Endodermal cell (in vitro differentiated cells): ENCODE results near the gene TMC8. TPM values are rescaled to one million over a fixed set of nuclear protein-coding genes. Genes with fewer than 3 reads are reported as not detected.

Source experiments
- DNase-seq: peaks from one replicate; pipeline ENCODE4 v3.0.0-alpha.2; 2017
- H3K27ac ChIP-seq: 2 replicates; pipeline ENCODE4 v1.5.1; 2013; ENCODE audit warnings: mild to moderate bottlenecking, low read depth, low read length, moderate library complexity
- H3K27me3 ChIP-seq: 2 replicates; pipeline ENCODE4 v1.6.1; 2013; ENCODE audit warnings: mild to moderate bottlenecking, low read length, moderate library complexity; ENCODE audit not compliant: insufficient read depth, control insufficient read depth, poor library complexity, severe bottlenecking
- H3K36me3 ChIP-seq: 2 replicates; pipeline ENCODE4 v1.7.0; 2013; ENCODE audit warnings: mild to moderate bottlenecking, low read length, moderate library complexity; ENCODE audit not compliant: control insufficient read depth, insufficient read depth
- H3K4me1 ChIP-seq: one replicate; pipeline ENCODE4 v1.7.0; 2013; ENCODE audit warnings: low read length; ENCODE audit not compliant: control insufficient read depth, insufficient read depth
- H3K4me3 ChIP-seq: 2 replicates; pipeline ENCODE4 v1.5.1; 2013; ENCODE audit warnings: mild to moderate bottlenecking, low read length, moderate library complexity
- H3K9ac ChIP-seq: 2 replicates; pipeline ENCODE4 v1.6.1; 2013; ENCODE audit warnings: mild to moderate bottlenecking, low read length, moderate library complexity; ENCODE audit not compliant: poor library complexity, severe bottlenecking; ENCODE audit errors: extremely low read depth
- H3K9me3 ChIP-seq: 2 replicates; pipeline ENCODE4 v1.6.1; 2013; ENCODE audit warnings: mild to moderate bottlenecking, low read length, moderate library complexity; ENCODE audit not compliant: control insufficient read depth
- H3K27ac Mint-ChIP-seq: 2 replicates; pipeline ENCODE4 v1.8.0; 2020; ENCODE audit warnings: mixed read lengths
- H3K27me3 Mint-ChIP-seq: 2 replicates; pipeline ENCODE4 v1.8.0; 2021; ENCODE audit warnings: mild to moderate bottlenecking, mixed read lengths; ENCODE audit not compliant: insufficient read depth
- H3K36me3 Mint-ChIP-seq: 2 replicates; pipeline ENCODE4 v1.8.0; 2020; ENCODE audit warnings: low read depth, mixed read lengths
- H3K4me1 Mint-ChIP-seq: 2 replicates; pipeline ENCODE4 v1.8.0; 2020; ENCODE audit warnings: mixed read lengths
- H3K4me3 Mint-ChIP-seq: 2 replicates; pipeline ENCODE4 v1.8.0; 2020; ENCODE audit warnings: mild to moderate bottlenecking, moderate library complexity, mixed read lengths
- H3K9me3 Mint-ChIP-seq: 2 replicates; pipeline ENCODE4 v1.8.0; 2020; ENCODE audit warnings: mild to moderate bottlenecking, mixed read lengths
- WGBS, 2 experiments: methylation state at CpG; one replicate each; pipeline versions ENCODE4 v1.1.5 to v1.1.7; 2013; ENCODE audit warnings: missing lambda C conversion rate in 2 of 2, mixed read lengths in 1 of 2; ENCODE audit not compliant: insufficient coverage in 1 of 2, insufficient read length in 1 of 2; 5-methylcytosine and 5-hydroxymethylcytosine counted together
- total RNA-seq, 2 donors: library from RNA; stranded (reverse); fragmentation: NEBNext Ultra II Directional in 1 of 2; extraction: Animal tissue kit (Norgen Biotek cat#: 25700) in 1 of 2; gene quantifications; 2 replicates in 1 of 2; 3 replicates in 1 of 2; pipeline ENCODE4 v1.2.1, GENCODE V29; 2021
- TF ChIP-seq, protein P1 (sequence below): fragments of 200-600 bp; sonication (generic); conservative IDR thresholded peaks from 2 replicates; pipeline ENCODE4 v1.5.0; 2021; ENCODE audit warnings: antibody characterized with exemption, mild to moderate bottlenecking

The TMC8 gene
- total RNA-seq, 2 donors from 2014 or later, result 0.90 to 3.0 TPM

DNA sequence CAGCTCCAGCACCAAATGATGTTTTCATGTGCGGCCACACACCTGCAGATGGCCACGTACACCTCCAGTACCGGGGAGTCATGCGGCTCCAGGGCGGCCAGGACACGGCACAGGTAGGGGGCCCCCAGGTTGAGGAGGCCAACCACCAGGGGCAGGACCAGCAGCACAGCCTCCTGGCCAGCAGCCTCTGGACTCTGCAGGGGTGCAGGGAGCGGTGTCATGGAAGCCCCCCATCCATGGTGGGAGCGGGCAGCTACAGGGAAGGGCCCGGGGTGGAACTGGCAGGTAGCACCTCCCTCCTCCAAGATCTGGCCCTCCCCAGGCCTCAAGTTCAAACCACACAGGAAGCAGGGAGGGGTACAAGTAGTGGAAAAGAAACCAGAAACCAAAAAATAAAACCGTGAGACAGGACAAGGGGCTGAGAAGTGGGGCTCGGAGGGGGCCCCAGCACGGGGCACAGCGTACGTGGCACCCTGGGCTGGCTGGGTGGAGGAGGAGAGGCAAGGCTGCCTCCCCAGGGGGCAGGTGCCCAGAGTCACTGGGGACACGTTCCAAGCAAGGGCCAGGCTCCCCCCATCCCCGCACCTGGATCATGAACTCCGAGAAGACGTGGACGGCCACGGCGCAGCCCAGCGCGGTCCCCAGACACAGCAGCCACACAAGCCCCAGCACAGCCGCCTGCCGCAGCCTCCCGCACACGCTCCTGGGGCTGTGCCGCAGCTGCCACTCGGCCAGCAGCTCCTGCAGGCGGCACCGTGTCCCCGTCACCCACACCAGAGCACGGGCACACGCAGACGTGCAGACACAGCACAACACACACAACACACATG is 9.4 kb upstream of the TMC8 start:
- TF ChIP-seq, protein P1, sequence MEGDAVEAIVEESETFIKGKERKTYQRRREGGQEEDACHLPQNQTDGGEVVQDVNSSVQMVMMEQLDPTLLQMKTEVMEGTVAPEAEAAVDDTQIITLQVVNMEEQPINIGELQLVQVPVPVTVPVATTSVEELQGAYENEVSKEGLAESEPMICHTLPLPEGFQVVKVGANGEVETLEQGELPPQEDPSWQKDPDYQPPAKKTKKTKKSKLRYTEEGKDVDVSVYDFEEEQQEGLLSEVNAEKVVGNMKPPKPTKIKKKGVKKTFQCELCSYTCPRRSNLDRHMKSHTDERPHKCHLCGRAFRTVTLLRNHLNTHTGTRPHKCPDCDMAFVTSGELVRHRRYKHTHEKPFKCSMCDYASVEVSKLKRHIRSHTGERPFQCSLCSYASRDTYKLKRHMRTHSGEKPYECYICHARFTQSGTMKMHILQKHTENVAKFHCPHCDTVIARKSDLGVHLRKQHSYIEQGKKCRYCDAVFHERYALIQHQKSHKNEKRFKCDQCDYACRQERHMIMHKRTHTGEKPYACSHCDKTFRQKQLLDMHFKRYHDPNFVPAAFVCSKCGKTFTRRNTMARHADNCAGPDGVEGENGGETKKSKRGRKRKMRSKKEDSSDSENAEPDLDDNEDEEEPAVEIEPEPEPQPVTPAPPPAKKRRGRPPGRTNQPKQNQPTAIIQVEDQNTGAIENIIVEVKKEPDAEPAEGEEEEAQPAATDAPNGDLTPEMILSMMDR, result no peak
- no peak overlapping the region for H3K27ac ChIP-seq
- H3K9me3 Mint-ChIP-seq, result no peaks in the 10 kb centered on the region
- no peaks in the 10 kb centered on the region for H3K27me3 ChIP-seq
- H3K4me3 ChIP-seq, result no peak overlapping the region
- no peaks in the 10 kb centered on the region for H3K27me3 Mint-ChIP-seq
- H3K9ac ChIP-seq, result no peak overlapping the region
- H3K36me3 ChIP-seq, result peaks cover 18% of the 10 kb centered on the region
- H3K4me1 Mint-ChIP-seq, result no peaks in the 10 kb centered on the region
- H3K4me1 ChIP-seq, result no peaks in the 10 kb centered on the region
- 91 to 93% methylated on average over 26 to 35 of the region's 35 CpGs for WGBS, 2 experiments
- no peak overlapping the region for H3K4me3 Mint-ChIP-seq
- DNase-seq, result no peak
- peaks cover 32% of the 10 kb centered on the region for H3K36me3 Mint-ChIP-seq
- no peaks in the 10 kb centered on the region for H3K9me3 ChIP-seq
- H3K27ac Mint-ChIP-seq, result no peak overlapping the region

DNA sequence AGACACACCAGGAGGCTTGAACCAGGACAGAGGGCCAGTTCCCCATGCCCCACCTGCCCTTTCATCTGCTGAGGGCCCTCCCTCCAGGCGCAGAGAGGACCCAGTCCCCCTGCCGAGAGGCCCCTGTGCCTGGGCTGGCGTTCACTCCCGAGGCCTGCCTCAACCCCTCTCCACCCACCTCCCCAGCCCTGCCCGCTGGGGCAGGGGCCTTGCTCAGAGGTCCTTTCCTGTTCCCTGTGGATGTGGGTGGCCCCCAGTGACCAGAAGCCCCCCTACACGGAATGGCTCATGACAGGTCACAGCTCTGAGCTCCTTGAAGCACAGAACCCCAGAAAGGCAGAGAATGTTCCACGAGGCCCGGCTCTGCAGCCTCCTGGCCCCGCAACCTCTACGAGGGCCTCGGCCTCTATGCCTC is 8.8 kb upstream of the TMC8 start:
- Mint-ChIP-seq H3K36me3 (peaks cover 32% of the 10 kb centered on the region), H3K27ac (no peak overlapping the region), H3K9me3 (no peaks in the 10 kb centered on the region), H3K27me3 (no peaks in the 10 kb centered on the region), H3K4me3 (no peak overlapping the region), H3K4me1 (no peaks in the 10 kb centered on the region)
- H3K36me3 ChIP-seq, result peaks cover 18% of the 10 kb centered on the region
- no peaks in the 10 kb centered on the region for H3K9me3 ChIP-seq
- no peak overlapping the region for H3K4me3 ChIP-seq
- peaks cover under 1% of the 10 kb centered on the region for H3K4me1 ChIP-seq
- TF ChIP-seq, protein P1, result no peak
- H3K27me3 ChIP-seq, result no peaks in the 10 kb centered on the region
- DNase-seq, result no peak
- WGBS, 2 experiments, result 86 to 92% methylated on average over 7 to 11 of the region's 11 CpGs
- H3K27ac ChIP-seq, result no peak overlapping the region
- H3K9ac ChIP-seq, result no peak overlapping the region

DNA sequence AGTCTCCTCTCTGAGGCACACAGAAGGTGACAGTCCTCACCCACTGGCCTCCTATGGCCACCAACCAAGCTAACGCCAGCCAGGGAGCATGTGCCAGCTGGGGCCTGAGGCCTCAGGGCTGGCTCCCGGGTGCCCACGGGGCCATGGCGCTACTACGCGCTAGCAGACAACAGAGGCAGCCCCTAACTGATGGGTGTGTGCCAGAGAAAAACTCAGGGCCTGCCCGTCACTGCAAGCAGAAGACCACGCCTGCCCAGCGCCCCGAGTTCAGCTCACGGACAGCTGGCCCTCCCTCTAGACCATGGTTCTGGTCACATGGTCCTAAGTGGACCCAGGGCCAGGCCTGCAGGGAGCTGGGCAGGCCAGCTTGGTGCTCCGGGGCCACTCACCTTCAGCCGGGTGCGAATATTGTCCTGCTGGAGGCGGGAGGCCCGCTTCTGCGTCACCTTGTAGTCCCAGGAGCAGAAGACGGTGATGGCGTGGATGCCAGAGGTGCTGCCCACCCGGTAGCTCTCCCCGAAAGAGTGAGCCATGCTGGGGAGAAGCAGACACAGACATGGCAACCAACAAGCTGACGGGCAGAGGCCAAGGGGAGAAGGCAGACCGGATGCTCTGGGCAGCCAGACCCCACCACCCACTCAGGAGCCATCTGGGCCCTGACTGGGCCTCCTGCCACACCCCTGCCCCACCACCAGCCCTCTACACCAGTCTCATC is 8.2 kb upstream of the TMC8 start:
- Histone ChIP-seq H3K27ac (no peak overlapping the region), H3K4me3 (no peak overlapping the region), H3K27me3 (no peaks in the 10 kb centered on the region), H3K4me1 (peaks cover 5% of the 10 kb centered on the region), H3K9ac (no peak overlapping the region), H3K36me3 (peaks cover 18% of the 10 kb centered on the region), H3K9me3 (no peaks in the 10 kb centered on the region)
- H3K4me3 Mint-ChIP-seq, result no peak overlapping the region
- TF ChIP-seq, protein P1, result no peak
- no peak for DNase-seq
- H3K9me3 Mint-ChIP-seq, result no peaks in the 10 kb centered on the region
- no peaks in the 10 kb centered on the region for H3K27me3 Mint-ChIP-seq
- H3K27ac Mint-ChIP-seq, result no peak overlapping the region
- WGBS, 2 experiments, result 92 to 94% methylated on average over 14 to 23 of the region's 23 CpGs
- H3K4me1 Mint-ChIP-seq, result peaks cover 4% of the 10 kb centered on the region
- H3K36me3 Mint-ChIP-seq, result peaks cover 29% of the 10 kb centered on the region
